Measurements from ENCODE around the gene CNTN1. TPM values are rescaled to one million over a fixed set of nuclear protein-coding genes. Genes with fewer than 3 reads are reported as not detected.

The CNTN1 gene
- total RNA-seq, 3 donors from 2014 or later (not counting 1 experiment from before 2014, with no cell fraction given) = not detected

DNA sequence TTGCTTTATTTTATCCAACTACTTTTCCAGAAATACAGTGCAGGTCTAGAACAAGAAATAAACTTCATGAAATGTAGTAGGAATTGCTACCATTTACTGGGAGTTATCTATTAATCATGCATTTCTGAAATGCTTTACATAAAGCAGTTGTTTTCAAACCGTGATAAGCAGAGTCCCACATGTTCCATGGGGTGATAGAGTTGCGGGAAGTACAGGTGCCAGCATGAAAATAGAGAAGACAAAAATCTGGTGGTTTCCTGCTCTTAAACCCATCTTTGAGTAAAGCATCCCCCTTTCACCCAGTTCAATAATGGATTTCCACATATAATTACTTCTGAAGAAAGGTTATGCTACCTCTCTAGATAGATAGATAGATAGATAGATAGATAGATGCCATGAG, 372.2 kb downstream of the CNTN1 start:
- Mint-ChIP-seq H3K27me3 (ENCODE audit: low read depth in 2 of 2) (no peaks in the 10 kb centered on the region), H3K4me1 (no peaks in the 10 kb centered on the region), H3K36me3 (no peaks in the 10 kb centered on the region), H3K4me3 (no peak overlapping the region), H3K9me3 (no peaks in the 10 kb centered on the region), H3K27ac (no peak overlapping the region)
- no peaks in the 10 kb centered on the region for H3K4me1 ChIP-seq (ENCODE audit: control insufficient read depth, insufficient read depth, low read length)
- DNase-seq (no peak), ATAC-seq (no peak)
- WGBS (ENCODE audit: insufficient coverage) = 82% methylated on average over 2 of the region's 2 CpGs
- intact Hi-C loops (cut with micrococcal nuclease) = no loop called here
- no peak overlapping the region for H3K27ac ChIP-seq (ENCODE audit: low read length)
- H3K9me3 ChIP-seq (ENCODE audit: control insufficient read depth, insufficient read depth, low read length) = no peaks in the 10 kb centered on the region
- no peak overlapping the region for H3K4me3 ChIP-seq (ENCODE audit: low read length)
- H3K36me3 ChIP-seq (ENCODE audit: control insufficient read depth, insufficient read depth, low read length) = no peaks in the 10 kb centered on the region
- TF ChIP-seq, protein P1, sequence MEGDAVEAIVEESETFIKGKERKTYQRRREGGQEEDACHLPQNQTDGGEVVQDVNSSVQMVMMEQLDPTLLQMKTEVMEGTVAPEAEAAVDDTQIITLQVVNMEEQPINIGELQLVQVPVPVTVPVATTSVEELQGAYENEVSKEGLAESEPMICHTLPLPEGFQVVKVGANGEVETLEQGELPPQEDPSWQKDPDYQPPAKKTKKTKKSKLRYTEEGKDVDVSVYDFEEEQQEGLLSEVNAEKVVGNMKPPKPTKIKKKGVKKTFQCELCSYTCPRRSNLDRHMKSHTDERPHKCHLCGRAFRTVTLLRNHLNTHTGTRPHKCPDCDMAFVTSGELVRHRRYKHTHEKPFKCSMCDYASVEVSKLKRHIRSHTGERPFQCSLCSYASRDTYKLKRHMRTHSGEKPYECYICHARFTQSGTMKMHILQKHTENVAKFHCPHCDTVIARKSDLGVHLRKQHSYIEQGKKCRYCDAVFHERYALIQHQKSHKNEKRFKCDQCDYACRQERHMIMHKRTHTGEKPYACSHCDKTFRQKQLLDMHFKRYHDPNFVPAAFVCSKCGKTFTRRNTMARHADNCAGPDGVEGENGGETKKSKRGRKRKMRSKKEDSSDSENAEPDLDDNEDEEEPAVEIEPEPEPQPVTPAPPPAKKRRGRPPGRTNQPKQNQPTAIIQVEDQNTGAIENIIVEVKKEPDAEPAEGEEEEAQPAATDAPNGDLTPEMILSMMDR (IDR thresholded peaks at IDR 0.05) = no peak
- H3K27me3 ChIP-seq (ENCODE audit: control insufficient read depth, insufficient read depth, low read length) = no peaks in the 10 kb centered on the region

DNA sequence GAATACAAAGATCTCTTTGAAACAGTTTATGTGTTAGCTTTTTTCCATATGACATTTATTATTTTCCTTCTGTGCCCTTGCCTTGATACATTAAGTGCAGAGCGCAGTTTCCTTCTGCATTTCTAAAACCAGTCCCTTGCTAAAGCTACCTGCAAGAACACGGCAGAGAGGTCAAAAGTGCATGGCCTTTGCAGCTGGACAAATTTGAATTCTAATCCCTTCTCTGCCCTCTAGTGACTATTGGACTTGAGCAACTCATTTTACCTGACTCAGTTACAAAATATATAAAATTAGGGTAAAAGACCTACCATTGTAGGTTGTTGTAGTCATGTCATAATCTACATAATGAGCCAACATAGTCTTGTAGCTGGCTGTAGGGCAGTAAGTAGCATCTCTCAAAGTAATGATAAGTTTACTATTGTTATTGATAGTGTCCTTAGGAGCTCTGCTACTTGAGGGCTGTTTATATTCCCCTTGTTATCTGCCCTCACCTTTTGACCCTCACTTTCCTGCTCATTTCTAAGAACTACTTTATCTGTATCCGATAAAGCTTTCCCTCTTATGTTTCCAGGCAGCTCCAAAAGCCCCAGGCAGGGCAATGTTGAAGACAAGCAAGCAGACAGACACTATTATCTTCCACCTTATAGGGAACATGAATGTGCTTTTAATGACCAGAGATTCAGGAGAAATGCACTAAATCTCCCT, 375.9 kb downstream of the CNTN1 start:
- Histone ChIP-seq H3K36me3 (ENCODE audit: control insufficient read depth, insufficient read depth, low read length) (no peaks in the 10 kb centered on the region), H3K4me1 (ENCODE audit: control insufficient read depth, insufficient read depth, low read length) (no peaks in the 10 kb centered on the region), H3K4me3 (ENCODE audit: low read length) (no peak overlapping the region), H3K27ac (ENCODE audit: low read length) (no peak overlapping the region), H3K9me3 (ENCODE audit: control insufficient read depth, insufficient read depth, low read length) (no peaks in the 10 kb centered on the region), H3K27me3 (ENCODE audit: control insufficient read depth, insufficient read depth, low read length) (no peaks in the 10 kb centered on the region)
- Mint-ChIP-seq H3K4me1 (no peaks in the 10 kb centered on the region), H3K27ac (no peak overlapping the region), H3K4me3 (no peak overlapping the region), H3K9me3 (peaks cover 0 to 2% of the 10 kb centered on the region in 2 donors), H3K27me3 (ENCODE audit: low read depth in 2 of 2) (no peaks in the 10 kb centered on the region), H3K36me3 (no peaks in the 10 kb centered on the region)
- whole genome bisulfite sequencing (ENCODE audit: insufficient coverage) = 68% methylated on average over 3 of the region's 3 CpGs
- DNase-seq (no peak), ATAC-seq (no peak)
- intact Hi-C loops (cut with micrococcal nuclease) = no loop called here
- TF ChIP-seq, protein P1 (IDR thresholded peaks at IDR 0.05) = no peak

DNA sequence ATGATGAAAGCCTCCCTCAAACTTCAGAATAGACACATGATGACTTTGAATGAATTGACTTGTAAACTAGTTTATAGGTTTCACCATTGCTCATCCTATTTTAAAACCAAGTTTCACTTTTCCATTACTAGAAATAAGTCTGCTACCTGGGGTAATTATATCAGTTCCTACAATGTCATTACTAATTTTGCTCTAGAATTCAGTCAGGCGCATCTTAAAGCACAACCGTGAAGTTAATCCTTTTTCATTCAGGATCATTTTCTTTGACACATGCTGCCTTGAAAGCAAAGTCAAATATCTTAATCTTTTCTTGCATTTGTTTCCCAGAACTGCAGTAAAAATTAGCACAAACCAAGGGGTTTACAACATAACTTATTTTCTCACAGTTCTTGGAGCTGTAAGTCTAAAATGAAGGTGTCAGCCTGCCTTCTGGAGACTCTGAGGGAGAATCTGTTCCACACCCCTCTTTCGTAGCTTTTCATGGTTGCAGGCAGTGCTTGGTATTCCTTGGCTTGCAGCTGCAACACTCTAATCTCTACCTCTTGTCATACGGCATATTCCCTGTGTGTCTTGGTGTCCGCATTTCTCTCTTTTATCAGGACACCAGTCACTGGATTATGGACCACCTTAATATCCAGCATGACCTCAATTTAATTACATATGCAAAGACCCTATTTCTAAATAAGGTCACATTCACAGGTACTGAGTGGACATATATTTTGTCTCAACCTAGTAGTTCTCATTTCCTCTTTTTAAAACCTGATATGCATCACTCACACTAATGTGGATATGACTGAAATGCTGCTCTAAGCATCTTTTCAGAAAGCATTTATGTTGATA, 381.6 kb downstream of the CNTN1 start:
- Mint-ChIP-seq H3K4me1 (no peaks in the 10 kb centered on the region), H3K9me3 (peaks cover 11 to 16% of the 10 kb centered on the region in 2 donors), H3K36me3 (no peaks in the 10 kb centered on the region), H3K4me3 (no peak overlapping the region), H3K27ac (no peak overlapping the region), H3K27me3 (ENCODE audit: low read depth in 2 of 2) (no peaks in the 10 kb centered on the region)
- H3K9me3 ChIP-seq (ENCODE audit: control insufficient read depth, insufficient read depth, low read length) = no peaks in the 10 kb centered on the region
- H3K4me1 ChIP-seq (ENCODE audit: control insufficient read depth, insufficient read depth, low read length) = no peaks in the 10 kb centered on the region
- TF ChIP-seq, protein P1 (IDR thresholded peaks at IDR 0.05) = no peak
- intact Hi-C loops (cut with micrococcal nuclease) = no loop called here
- 88% methylated on average over 5 of the region's 5 CpGs for whole genome bisulfite sequencing (ENCODE audit: insufficient coverage)
- no peak overlapping the region for H3K4me3 ChIP-seq (ENCODE audit: low read length)
- H3K27me3 ChIP-seq (ENCODE audit: control insufficient read depth, insufficient read depth, low read length) = no peaks in the 10 kb centered on the region
- DNase-seq (no peak), ATAC-seq (no peak)
- H3K27ac ChIP-seq (ENCODE audit: low read length) = no peak overlapping the region
- H3K36me3 ChIP-seq (ENCODE audit: control insufficient read depth, insufficient read depth, low read length) = no peaks in the 10 kb centered on the region
